HG03521 (cell line): ENCODE measurements around the gene MPHOSPH8.

Source experiments
- ATAC-seq: cut with Tn5 transposase; IDR thresholded peaks from one replicate; pipeline ENCODE4 v1.9.1; 2021; ENCODE audit warnings: mild to moderate bottlenecking, moderate library complexity; ENCODE audit not compliant: unreplicated experiment

MPHOSPH8 gene, protein sequence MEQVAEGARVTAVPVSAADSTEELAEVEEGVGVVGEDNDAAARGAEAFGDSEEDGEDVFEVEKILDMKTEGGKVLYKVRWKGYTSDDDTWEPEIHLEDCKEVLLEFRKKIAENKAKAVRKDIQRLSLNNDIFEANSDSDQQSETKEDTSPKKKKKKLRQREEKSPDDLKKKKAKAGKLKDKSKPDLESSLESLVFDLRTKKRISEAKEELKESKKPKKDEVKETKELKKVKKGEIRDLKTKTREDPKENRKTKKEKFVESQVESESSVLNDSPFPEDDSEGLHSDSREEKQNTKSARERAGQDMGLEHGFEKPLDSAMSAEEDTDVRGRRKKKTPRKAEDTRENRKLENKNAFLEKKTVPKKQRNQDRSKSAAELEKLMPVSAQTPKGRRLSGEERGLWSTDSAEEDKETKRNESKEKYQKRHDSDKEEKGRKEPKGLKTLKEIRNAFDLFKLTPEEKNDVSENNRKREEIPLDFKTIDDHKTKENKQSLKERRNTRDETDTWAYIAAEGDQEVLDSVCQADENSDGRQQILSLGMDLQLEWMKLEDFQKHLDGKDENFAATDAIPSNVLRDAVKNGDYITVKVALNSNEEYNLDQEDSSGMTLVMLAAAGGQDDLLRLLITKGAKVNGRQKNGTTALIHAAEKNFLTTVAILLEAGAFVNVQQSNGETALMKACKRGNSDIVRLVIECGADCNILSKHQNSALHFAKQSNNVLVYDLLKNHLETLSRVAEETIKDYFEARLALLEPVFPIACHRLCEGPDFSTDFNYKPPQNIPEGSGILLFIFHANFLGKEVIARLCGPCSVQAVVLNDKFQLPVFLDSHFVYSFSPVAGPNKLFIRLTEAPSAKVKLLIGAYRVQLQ

DNA sequence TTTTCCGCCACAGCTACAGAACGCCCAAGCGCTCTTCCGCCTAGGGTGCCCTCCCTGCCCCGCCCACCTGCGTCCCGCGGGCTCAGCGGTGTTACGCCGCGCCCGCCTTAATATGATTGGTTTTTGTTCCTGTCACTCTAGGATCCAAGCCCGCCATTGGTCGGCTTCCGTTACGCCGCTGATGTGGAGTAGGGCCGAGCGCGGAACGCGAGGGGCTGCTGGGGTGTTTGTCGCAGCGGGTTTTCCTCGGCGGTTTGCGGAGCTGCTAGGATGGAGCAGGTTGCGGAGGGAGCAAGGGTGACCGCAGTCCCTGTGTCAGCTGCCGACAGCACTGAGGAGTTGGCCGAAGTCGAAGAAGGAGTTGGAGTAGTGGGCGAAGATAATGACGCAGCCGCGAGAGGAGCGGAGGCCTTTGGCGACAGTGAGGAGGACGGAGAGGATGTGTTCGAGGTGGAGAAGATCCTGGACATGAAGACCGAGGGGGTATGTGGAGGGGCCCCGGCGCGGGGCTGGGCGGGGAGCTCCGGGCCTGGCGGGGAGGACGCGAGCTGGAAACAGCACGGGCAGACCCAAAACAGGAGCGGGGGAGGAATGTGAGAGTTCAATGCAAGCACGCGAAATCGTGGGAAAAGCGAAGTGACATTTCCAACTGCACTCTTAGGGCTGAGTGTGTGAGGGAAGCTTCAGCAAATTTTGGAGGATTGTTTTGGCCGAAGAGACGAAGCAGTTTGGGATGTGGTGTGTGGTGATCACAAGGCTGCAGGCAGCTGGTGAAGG lies at the start of gene MPHOSPH8:
MPHOSPH8 (plus strand) TSS at position 181 of the 777 bp plus-strand sequence; CDS start at position 271, 90 bp downstream.
- ATAC-seq: peak; percentile 98

DNA sequence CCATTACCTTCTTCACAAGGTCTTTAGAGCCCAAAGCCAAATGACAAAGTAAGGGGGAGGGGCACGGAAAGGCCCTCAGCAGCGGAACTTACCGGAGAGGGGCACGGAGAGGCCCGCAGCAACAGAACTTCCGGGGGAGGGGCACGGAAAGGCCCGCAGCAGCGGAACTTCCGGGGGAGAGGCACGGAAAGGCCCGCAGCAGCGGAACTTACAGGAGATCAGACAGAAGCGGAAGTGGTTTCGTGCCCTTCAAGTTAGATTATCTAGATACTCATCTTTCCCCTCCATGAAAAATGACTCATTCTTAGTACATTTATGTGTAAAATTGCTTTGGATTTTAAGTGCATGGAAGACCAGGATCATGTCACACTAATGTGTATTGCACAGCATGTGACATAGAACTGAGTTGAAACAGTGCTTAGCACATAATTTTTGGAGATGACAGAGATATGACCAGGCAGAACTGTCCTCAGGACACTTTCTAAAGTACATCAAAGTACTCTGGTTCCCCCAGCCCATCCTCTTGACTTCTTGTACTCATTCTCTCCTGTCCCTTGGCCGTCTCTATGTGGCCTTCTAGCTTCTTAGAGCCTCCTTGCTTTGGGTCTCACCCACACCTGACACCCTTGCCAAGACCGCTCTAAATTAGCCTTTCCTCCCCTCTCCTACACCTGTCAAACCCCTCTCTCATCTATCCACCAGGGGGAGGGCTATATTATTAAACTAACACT lies 46.4 kb upstream of the MPHOSPH8 start:
- ATAC-seq: peak; percentile 76

DNA sequence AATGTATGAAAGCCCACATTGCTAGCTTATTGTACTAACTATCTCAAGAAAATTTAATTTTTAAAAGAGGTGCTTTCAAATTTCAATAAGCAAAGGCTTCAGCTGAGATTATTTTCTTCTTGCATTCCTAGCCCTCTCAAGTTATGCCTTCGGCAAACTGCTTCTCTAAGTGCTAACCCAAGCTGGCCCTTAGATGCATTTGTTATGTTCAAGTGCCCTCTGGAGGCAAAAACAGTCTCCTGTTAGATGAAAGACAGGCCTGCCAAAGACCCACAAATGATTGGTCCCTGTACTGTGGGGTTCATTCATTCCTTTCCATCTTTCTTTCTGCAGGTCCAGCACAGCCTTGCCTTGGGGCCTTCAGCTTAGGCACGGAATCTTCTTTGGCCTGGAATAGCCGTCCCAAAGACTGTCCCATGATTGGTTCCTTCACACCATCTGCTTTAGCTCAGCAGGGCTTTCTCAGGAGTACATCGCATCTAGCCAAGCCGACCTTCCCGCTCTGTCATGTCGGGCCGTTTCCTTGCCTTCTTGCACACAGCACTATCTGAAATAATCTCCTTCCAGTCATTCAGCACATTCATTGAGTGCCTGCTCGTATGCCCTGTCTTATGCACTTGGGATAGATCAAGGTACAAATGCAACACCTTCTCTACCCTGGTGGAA lies 45.7 kb upstream of the MPHOSPH8 start:
- ATAC-seq: peak; percentile 74

DNA sequence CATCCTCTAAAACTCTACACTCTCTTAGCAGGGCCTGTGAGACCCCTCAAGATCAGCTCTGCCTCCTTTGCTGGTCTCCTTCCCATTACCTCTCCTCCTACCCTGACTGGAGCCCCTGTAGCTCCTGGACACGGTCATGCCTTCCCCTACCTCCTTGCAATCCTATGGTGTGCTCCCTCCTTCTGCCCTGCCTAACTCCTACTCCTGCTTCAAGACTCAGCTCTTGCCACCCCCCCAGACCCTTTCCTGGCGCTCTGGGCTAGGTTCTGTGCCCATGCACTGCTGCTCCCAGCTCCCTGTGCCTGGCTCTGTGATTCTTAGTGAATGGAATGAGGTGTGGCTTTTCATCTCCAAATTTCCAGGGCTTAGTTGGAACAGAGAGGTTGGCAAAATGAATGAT lies 44.1 kb upstream of the MPHOSPH8 start:
- no peak for ATAC-seq

DNA sequence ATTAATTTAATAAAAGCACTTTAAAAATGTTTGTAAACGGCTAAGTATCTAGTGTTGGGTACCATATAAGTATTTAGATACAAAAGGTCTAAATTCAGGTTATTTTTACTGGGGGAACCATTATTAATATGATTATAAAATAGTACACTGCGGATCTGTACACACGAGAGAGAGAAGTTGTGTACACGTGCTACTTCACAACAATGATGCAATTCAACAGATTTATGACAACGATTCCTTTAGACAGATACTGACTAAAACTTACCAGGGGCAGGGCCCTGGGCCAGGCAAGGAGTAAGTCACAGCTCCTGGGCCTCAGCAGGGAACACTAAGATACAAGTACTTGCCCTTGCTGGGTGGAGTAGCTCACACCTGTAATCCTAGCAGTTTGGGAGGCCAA lies 43.0 kb upstream of the MPHOSPH8 start:
- ATAC-seq: no peak

DNA sequence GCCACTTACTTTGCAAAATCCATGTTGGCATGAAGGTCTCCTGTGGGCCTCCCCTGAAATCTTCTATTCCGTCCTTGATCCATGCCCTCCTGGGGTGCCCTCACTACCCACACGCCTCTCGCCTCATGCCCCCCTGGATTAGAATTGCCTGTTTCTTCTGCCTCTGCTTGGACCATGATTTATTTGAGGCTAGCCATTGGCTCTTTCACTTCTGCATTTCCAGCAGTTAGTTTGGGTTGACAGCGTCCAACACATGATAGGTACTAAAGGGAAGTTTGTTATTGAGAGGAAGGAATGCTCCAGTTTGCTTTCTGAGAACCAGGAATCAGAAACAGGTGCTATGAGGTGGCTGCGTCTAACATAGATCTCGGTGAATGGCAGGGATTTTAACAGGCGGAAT lies 41.6 kb upstream of the MPHOSPH8 start:
- no peak for ATAC-seq

DNA sequence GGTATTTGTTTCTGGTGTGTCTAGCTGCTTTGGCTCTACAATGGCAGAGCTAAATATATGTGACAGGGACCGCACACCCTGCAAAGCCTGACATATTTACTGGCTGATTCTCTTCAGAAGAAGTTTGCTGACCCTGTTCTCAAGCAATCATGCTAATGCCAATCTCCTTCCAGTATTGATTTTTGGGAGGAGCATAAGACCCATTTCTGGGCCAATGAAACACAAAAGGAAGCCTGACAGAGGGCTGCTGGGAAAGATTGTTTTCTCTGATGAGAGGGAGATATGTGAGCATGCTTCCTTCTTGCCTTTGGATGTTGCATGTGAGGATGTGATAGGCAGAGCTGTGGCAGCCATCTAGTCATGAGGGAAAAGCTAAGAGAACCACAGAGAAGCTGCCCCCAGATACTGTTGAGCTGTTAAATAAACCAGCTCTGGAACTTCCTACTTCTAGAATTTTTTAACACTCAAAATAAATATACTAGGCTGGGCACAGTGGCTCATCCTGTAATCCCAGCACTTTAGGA lies 40.7 kb upstream of the MPHOSPH8 start:
- ATAC-seq: no peak

DNA sequence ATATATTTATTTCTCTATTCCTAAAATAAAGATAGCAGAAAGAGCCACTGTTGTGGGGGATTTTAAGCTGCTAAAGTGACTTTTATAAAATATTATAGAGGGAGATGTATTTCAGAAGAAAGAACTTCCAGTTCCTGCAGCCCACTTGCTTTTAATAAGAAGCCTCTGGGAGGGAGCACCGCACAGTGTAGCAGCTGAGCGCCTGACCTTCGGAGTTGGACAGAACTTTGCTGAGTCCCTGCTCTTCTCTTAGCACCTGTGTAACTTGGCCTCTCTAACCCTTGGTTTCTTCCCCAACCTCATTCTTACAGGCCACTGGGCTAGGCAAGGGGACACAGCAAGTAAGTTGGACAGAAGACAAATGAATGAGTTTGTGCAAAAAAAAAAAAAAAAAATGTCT lies 37.4 kb upstream of the MPHOSPH8 start:
- ATAC-seq: no peak

DNA sequence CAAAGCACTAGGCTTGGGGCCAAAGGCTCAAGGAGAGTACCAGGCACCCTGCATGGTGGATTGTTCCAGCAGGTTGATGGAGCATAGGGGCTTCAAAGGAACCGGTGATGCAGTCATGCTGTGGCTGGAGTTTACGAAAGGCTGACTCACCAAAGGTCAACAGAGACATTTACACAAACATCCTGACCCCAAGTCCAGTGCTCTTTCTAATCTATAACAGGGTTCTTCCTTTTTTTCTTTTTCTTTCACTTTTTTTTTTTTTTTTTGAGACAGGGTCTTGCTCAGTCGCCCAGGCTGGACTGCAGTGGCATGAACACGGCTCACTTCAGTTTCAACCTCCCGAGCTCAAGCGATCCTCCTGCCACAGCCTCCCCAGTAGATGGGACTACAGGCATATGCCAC lies 36.5 kb upstream of the MPHOSPH8 start:
- no peak for ATAC-seq

DNA sequence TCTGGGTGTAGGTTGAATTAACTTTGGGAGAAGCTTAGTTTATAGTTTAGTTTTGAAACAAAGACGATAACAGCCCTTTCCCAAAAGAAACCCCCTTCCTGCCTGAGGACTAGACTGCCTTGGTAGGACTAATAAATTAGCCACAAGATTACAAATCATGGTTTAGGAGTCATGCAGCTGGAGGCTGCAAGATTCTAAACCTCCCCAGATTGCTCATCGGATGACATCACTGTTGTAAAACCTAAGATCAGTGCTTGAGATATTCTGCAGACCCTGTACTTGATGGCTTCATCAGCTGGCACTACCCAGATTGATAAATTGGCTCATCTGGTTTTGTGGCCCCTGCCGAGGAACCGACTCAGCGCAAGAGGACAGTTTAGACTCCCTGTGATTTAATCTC lies 35.9 kb upstream of the MPHOSPH8 start:
- ATAC-seq: no peak

DNA sequence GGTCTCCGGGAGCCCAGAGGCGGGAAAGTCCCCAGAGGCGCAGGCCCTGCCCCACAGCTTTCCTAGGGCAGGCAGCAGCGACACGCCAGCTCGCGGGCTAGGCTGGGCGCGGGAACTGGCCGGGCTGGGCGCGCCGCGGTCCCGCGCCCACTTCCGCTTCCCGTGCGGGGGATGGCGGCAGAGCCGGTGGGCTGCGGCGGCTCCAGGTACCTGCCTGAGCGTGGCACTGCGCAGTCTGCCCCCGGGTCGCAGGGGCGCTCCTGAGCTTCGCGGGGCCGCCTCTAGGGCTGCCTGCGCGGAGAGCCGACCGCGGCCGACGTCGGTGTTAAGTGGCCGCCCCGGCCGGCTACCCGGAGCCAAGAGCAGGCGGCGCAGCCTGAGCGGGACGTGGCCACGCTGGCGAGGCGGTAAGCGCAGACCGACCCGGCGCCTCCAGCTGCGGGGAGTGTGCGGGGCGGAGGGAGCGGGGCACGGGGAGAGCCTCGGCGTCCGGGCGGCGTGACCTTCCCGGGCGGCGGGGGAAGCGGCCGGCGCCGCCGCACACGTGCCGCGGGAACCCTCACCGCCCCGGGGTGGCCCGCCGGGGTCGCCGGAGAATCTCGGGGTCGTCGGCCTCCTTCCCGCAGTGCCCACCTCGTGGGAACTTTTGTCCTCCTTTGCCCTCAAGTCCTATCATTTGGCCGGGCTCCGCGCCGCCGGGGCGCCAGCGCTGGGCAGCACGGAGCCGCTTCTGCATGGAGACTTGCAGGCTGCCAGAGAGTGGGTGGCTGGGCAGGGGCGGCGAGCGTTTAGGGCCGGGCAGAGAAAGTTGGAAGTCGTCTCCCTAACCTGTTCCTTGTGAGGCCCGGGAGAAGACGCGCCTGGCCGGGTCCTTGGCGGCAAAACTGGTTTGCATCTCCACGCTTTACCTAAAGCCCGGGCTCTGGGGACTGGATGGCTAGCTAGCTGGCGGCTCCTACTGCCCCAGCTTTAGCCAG lies 31.4 kb upstream of the MPHOSPH8 start:
- ATAC-seq: peak; percentile 88

DNA sequence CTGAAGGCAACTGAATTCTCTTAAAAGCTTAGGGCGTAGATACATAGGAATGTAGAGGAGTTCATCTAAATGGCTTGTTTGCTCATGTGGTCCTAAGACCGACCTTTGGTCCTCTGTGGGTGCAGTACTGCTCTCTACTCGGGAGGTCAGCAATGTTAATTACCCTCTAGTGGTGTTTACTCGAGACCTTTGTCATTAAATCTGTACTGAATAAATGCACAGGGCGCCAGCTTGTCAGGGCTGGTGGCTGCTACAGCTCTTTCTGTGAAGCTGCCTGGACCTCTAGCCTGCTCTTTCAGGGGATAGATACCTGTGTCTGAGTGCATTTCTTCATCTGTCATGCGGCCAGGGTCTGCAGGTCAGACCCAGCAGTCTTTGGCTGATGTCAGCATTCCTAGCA lies 29.2 kb upstream of the MPHOSPH8 start:
- no peak for ATAC-seq

DNA sequence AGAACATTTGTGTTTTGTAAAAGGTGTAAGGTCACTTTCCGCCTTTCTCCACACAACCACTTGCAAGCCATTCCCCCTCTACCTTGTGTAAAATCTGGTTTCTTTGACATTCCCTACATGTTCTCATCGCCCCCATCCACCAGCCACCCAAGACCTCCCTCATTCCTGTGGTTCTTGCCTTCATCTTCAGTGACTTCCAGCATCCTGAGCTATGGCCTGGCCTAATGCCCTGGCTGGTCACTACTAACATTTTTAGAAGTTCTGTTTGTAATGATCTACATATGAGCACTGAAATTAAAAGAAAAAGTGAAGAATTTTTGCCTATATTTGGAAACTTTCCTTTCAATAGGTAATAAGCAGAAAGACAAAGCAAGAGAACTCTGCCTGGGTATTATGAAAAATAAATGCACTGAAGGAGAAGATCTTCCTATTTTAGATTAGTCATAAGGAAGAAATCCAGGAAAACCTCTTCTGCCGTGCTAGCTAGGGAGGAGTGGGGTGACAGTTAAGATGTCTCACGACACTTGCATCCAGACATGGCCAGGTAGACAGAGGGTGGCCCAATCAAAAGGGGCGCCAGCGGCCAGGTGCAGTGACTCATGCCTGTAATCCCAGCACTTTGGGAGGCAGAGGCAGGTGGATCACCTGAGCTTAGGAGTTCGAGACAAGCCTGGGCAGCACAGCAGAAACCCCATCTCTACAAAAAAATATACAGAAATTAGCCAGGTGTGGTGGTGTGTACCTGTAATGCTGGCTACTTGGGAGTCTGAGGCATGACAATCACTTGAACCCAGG lies 28.1 kb upstream of the MPHOSPH8 start:
- ATAC-seq: no peak

DNA sequence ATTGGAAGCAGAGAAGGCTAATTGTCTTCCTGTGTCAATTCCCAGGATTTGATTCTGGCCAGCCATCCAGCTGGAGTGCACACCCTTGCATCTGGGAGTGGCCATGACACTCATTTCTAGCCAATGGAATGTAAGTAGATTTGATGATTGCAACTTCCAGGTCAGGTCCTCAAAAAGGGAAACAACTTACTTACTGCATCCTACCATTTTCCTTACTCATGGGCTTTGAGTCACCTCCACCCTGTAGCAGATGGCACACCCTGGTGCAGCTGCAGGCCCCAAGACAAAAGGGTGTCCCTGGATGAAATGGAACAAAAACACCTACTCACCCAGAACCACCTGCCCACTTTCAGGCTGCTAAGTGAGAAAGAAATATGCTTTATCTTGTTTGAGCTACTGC lies 27.3 kb upstream of the MPHOSPH8 start:
- ATAC-seq: no peak

DNA sequence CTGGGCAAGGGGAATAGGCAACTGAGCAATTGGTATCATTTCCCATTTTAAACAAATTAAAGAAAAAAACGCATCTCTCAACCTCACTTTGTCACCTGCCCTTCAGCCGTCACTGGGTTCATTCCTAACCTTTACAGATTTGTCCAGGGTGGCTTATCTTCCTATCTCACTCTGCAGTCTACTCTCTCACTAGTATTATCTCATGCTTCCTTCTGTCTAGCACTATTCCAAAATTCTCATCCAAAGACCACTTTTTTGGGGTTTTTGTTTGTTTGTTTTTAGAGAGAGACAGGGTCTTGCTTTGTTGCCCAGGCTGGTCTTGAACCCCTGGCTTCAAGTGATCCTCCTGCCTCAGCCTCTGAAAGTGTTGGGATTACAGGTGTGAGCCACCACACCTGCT lies 26.7 kb upstream of the MPHOSPH8 start:
- no peak for ATAC-seq

DNA sequence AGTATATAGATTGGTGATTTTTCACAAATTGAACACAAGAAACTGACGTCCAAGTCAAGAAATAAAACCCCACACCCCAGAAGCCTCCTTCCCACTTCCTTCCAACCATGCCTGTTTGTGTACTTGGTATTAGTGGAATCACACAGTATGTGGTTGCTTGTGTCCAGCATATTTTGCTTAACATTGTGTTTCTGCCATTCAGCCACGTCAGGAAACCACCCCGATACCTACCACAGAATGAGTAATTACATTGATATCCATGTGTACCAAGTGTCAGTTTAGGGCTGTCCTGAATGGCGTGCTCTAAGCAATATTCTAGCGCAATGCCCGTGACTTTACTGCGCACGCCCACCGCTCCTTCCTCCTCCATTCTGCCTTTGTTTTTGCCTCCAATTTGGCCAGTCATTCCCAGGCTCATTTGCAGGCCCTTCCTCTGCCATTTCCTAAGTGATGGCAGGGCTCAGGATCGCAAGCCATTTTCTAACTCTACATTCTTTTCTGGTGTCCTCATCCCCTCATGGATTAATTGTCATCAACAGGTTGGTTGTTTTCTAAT lies 25.9 kb upstream of the MPHOSPH8 start:
- no peak for ATAC-seq

DNA sequence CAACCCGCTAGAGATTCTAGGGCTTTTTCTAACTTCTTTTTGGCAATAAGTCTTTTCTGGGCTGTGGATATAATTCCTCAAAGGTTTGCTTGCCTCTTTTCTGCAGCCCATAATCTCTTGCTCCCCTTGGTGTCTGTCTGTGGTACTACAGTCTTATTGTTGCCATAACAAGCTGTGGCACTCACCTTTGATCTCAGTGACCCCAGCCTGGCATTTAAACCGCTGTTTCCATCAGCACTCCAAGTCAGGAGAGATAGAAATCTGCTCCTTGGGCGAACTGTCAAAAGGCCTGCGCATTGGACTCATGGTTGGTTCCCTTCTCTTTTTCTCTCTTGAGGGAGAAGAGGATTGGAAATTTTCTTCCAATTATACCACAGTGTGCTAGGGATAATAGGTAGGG lies 14.5 kb upstream of the MPHOSPH8 start:
- no peak for ATAC-seq

DNA sequence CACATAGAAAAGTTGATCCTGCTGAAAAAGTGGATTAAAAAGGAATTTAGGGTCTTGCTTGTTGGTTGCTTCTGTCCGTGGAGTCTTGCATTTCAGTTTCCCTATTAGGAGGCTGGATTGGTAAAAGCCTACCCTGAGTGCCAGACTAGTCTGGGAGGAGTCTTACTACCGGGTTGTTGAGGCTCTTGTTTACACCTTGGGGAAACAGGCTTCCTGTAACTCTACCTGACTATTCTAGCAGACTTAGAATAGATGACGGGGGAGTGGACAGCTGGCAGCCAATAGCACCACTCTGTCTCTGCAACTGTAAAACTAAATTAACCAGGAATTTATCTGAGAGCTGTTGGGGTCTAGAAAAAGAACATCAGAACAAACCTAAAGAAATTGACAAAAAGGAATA lies 11.3 kb upstream of the MPHOSPH8 start:
- ATAC-seq: no peak
